Psoas muscle (tissue), 8 donors: ENCODE data around the gene RHBDD1. TPM values are rescaled to one million over a fixed set of nuclear protein-coding genes. Genes with fewer than 3 reads are reported as not detected.
A peak's percentile ranks its signal among the peaks of the same experiment; 100 is the strongest.

ENCODE experiments used
- ATAC-seq, 4 donors: fragments of 200-7000 bp; cut with Tn5 transposase; one replicate each; pipeline ENCODE4 v1.9.1; 2020; ENCODE audit warnings: moderate library complexity in 3 of 4, mild to moderate bottlenecking in 2 of 4
- DNase-seq, 2 donors: peaks; one replicate each; pipeline ENCODE4 v3.0.0-alpha.2; 2020
- H3K27ac ChIP-seq: fragments of 200-600 bp; one replicate; pipeline ENCODE4 v1.8.0; 2022
- H3K27me3 ChIP-seq, 3 donors: fragments of 200-600 bp in 1 of 3; one replicate each; pipeline versions ENCODE4 v1.6.1 to v1.8.0; 2013 to 2022; ENCODE audit warnings: low read length in 2 of 3, mild to moderate bottlenecking in 2 of 3, moderate library complexity in 1 of 3; ENCODE audit not compliant: insufficient read depth in 3 of 3
- H3K36me3 ChIP-seq, 2 donors: fragments of 200-600 bp in 1 of 2; one replicate each; pipeline versions ENCODE4 v1.6.1 to v1.8.0; 2013 to 2022; ENCODE audit warnings: low read depth in 1 of 2, mild to moderate bottlenecking in 1 of 2, moderate library complexity in 1 of 2; ENCODE audit not compliant: insufficient read depth in 1 of 2
- H3K4me1 ChIP-seq: fragments of 200-600 bp; one replicate; pipeline ENCODE4 v1.8.0; 2022
- H3K4me3 ChIP-seq: fragments of 200-600 bp; one replicate; pipeline ENCODE4 v1.8.0; 2022; ENCODE audit warnings: mild to moderate bottlenecking
- H3K9me3 ChIP-seq: fragments of 200-600 bp; one replicate; pipeline ENCODE4 v1.8.0; 2022
- WGBS, 3 donors: extraction: QIAGEN DNeasy Blood & Tissue Kit; methylation state at CpG; one replicate each; pipeline versions ENCODE4 v1.1.6 to v1.1.7; 2013; 5-methylcytosine and 5-hydroxymethylcytosine counted together
- intact Hi-C, 2 donors: fragments of 100-400 bp; cut with DNase I; formaldehyde crosslinking; loops; one replicate each; pipeline versions ENCODE4 v1.11.0 to v1.14.2; 2022
- polyA plus RNA-seq, 3 donors: library from polyadenylated mRNA; stranded (reverse); fragments of 200-250 nt; gene quantifications; one replicate each; pipeline ENCODE4 v1.2.3, GENCODE V29; 2013
- total RNA-seq, 4 donors: library from RNA; stranded (reverse); fragmentation: NEBNext Ultra II Directional in 2 of 4; extraction: Animal tissue kit (Norgen Biotek cat#: 25700) in 2 of 4; gene quantifications; one replicate each; pipeline versions ENCODE4 v1.2.1 to v1.2.4, GENCODE V29; 2021 to 2023
- TF ChIP-seq, protein P1 (sequence below): fragments of 200-600 bp; IDR thresholded peaks from one replicate; pipeline ENCODE4 v1.8.0; 2022; ENCODE audit warnings: antibody characterized with exemption
- donor health status: healthy with polysubstance abuse.
- donor health status: DM: no; HTN: no; CAD: no; lungs with moderate emphysema.
- donor health status: Bipolar disorder and iron deficiency.
- donor health status: healthy.
- donor health status: DM: yes; HTN: yes; CAD: no.
- donor health status: DM: no; HTN: no; CAD: no.
- donor health status: DM: no; HTN: no; CAD: no.
- donor health status: DM: yes; HTN: yes; CAD: no.

RHBDD1 gene
- total and polyA plus RNA-seq, 7 donors, result 6.7 to 26.1 (median 17.9) TPM

DNA sequence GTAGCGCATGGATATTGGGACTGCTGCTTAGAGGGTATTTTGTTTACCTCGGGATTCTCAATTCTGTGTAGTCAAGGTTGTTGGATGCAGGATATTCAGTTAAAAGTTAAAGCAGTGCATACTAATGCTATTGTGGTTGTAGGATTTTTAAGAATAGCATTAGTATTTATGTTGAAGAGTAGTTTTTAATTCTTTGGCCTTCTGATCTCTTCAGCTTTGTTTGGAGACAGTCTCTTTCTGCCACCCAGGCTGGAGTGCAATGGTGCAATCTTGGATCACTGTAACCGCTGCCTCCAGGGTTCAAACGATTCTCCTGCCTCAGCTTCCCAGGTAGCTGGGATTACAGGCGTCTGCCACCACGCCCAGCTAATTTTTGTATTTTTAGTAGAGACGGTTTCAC lies 1.5 kb downstream of the RHBDD1 start:
- peak overlapping the region; percentile 86 for H3K4me3 ChIP-seq
- no peak for DNase-seq
- peaks cover 36% of the 10 kb centered on the region for H3K4me1 ChIP-seq
- TF ChIP-seq, protein P1, sequence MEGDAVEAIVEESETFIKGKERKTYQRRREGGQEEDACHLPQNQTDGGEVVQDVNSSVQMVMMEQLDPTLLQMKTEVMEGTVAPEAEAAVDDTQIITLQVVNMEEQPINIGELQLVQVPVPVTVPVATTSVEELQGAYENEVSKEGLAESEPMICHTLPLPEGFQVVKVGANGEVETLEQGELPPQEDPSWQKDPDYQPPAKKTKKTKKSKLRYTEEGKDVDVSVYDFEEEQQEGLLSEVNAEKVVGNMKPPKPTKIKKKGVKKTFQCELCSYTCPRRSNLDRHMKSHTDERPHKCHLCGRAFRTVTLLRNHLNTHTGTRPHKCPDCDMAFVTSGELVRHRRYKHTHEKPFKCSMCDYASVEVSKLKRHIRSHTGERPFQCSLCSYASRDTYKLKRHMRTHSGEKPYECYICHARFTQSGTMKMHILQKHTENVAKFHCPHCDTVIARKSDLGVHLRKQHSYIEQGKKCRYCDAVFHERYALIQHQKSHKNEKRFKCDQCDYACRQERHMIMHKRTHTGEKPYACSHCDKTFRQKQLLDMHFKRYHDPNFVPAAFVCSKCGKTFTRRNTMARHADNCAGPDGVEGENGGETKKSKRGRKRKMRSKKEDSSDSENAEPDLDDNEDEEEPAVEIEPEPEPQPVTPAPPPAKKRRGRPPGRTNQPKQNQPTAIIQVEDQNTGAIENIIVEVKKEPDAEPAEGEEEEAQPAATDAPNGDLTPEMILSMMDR, result no peak
- WGBS, 3 donors, result 91 to 94% (median 92%) methylated on average over 7 of the region's 7 CpGs
- no peaks in the 10 kb centered on the region for H3K36me3 ChIP-seq
- intact Hi-C loops, result loop anchor here in 1 of 2 donors (10.0 kb wide), 1 partner anchor 147 kb away; no protein-coding TSS in a partner anchor
- H3K9me3 ChIP-seq, result no peaks in the 10 kb centered on the region
- ATAC-seq, result no peak
- H3K27ac ChIP-seq, result no peak overlapping the region
- H3K27me3 ChIP-seq, result no peaks in the 10 kb centered on the region

DNA sequence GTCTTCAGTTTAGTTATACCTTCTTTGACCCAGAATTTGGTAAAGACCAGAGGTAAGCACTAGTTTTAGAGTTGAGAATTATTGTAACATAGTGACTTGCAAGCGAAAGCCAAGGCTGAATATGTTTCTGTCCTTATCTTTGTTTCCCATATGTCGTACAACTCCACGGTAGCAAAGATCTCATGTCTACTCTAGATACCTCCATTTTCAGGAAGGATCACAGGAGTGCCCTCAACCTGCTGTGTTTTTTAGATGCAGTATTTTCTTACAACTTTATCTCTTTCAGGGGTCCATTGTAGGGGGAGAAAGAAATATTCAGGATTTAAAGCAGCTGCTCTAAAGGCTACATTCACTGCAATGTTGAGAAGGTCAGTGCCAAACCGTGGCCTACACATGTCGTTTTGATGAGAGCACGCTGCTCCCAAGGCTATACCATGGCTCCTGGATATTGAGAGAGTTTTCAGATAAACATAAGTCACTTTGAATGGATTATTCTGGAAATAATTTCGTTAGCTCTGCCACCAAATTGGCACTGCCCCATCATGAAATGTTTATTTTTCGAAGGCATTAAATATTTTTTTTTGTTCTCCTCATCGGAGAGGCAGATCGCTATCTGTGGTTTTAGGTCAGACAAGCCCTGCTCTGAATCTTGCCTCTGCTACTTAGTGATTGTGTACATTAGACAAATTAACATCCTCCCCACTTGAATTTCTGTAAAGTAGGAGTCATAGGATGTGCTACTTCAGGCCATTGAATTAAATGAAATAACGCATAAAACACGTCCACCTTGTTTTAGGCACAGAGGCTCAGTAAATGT lies 2.1 kb downstream of the RHBDD1 start:
- no peak for DNase-seq
- Histone ChIP-seq H3K36me3 (no peaks in the 10 kb centered on the region), H3K4me3 (no peak overlapping the region), H3K9me3 (no peaks in the 10 kb centered on the region), H3K27me3 (no peaks in the 10 kb centered on the region), H3K27ac (no peak overlapping the region), H3K4me1 (peaks cover 32% of the 10 kb centered on the region)
- WGBS, 3 donors, result 78 to 90% (median 85%) methylated on average over 12 of the region's 12 CpGs
- TF ChIP-seq, protein P1, result no peak
- intact Hi-C loops, result loop anchor here in 1 of 2 donors (10.0 kb wide), 1 partner anchor 147 kb away; no protein-coding TSS in a partner anchor
- no peak for ATAC-seq

DNA sequence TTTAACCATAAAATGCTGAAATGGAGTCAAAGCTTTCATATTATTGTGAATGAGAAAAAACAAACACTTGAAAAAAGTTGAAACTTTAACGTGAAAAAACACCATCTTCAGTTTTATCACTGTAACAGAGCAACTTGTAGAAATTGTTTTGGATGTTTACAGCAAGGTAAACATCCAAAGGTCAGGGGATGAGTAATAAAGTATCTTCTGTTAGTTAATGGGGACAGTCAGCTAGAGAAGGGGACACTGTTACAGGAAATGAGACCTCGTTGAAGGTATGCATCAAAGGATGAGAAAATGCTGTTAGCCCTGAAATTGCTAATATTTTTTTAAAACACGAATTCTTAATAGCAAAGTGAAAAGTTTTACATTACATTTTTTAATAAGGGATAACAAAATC lies 2.9 kb downstream of the RHBDD1 start:
- intact Hi-C loops, result loop anchor here in 1 of 2 donors (10.0 kb wide), 1 partner anchor 146 kb away; no protein-coding TSS in a partner anchor
- no peak overlapping the region for H3K4me3 ChIP-seq
- H3K27ac ChIP-seq, result no peak overlapping the region
- no peak for DNase-seq
- WGBS, 3 donors, result 75 to 77% (median 75%) methylated on average over 3 of the region's 3 CpGs
- H3K4me1 ChIP-seq, result peaks cover 27% of the 10 kb centered on the region
- H3K9me3 ChIP-seq, result no peaks in the 10 kb centered on the region
- H3K36me3 ChIP-seq, result no peaks in the 10 kb centered on the region
- ATAC-seq, result no peak
- TF ChIP-seq, protein P1, result no peak
- H3K27me3 ChIP-seq, result no peaks in the 10 kb centered on the region

DNA sequence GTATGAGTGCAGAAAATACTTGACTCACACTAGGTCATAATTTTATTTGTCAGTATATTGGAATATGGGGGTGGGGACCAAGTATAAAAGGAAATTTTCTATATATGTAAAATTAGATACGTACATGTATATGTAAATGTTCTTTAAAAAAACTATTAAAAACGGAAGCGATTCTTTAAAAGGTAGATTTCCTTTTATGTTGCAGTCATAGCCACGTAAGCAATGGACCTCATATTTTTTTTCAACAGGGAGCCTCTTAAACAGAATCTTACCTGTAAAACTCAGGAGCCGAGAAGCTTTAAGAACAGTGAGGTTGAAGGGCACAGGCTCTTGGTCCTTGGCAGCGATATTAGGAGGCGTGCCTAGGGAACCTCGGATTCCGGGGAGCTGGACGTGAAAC lies 3.3 kb downstream of the RHBDD1 start:
- Histone ChIP-seq H3K36me3 (no peaks in the 10 kb centered on the region), H3K4me1 (peaks cover 23% of the 10 kb centered on the region), H3K27ac (no peak overlapping the region), H3K4me3 (no peak overlapping the region), H3K27me3 (no peaks in the 10 kb centered on the region), H3K9me3 (no peaks in the 10 kb centered on the region)
- intact Hi-C loops, result loop anchor here in 1 of 2 donors (10.0 kb wide), 1 partner anchor 146 kb away; no protein-coding TSS in a partner anchor
- TF ChIP-seq, protein P1, result no peak
- no peak for ATAC-seq
- 88 to 93% (median 90%) methylated on average over 10 of the region's 10 CpGs for WGBS, 3 donors
- DNase-seq, result no peak
